Panc1 (cell line): ENCODE data around the gene PEX5L. TPM values are rescaled to one million over a fixed set of nuclear protein-coding genes. Genes with fewer than 3 reads are reported as not detected.
A peak's percentile ranks its signal among the peaks of the same experiment; 100 is the strongest.

Source experiments
- ATAC-seq: fragments of 200-7000 bp; cut with Tn5 transposase; 2 replicates; pipeline ENCODE4 v1.9.1; 2020; ENCODE audit warnings: mild to moderate bottlenecking, moderate library complexity
- BruUV-seq: library from RNA; stranded (reverse); fragments of 400-500 nt; replicated peaks from 2 replicates; lab custom pipeline; 2021; lab: Mats Ljungman, UMichigan
- CTCF ChIA-PET: fragments of 300-600 bp; sonication (Branson Sonifier 250); formaldehyde crosslinking; loops from one replicate; lab custom pipeline; 2022; ENCODE audit warnings: antibody characterized with exemption; lab: Charles Lee
- POLR2A ChIA-PET: fragments of 300-600 bp; sonication (Branson Sonifier 250); formaldehyde crosslinking; loops from one replicate; lab custom pipeline; 2022; ENCODE audit warnings: antibody characterized with exemption; lab: Charles Lee
- DNase-seq: peaks from one replicate; pipeline ENCODE4 v3.0.0-alpha.2; 2010; ENCODE audit warnings: low read depth, low spot score
- H3K27ac ChIP-seq: 2 replicates; pipeline ENCODE4 v1.5.1; 2011; ENCODE audit warnings: mild to moderate bottlenecking, low read length, inconsistent platforms
- H3K27me3 ChIP-seq: fragments of 200-500 bp; sonication (Bioruptor generic); 2 replicates; pipeline ENCODE4 v1.6.0; 2014; ENCODE audit warnings: low read length, inconsistent platforms; ENCODE audit not compliant: control insufficient read depth, insufficient read depth
- H3K36me3 ChIP-seq: fragments of 200-500 bp; sonication (Bioruptor generic); 2 replicates; pipeline ENCODE4 v1.5.1; 2014; ENCODE audit warnings: inconsistent platforms, mild to moderate bottlenecking, low read length, moderate library complexity; ENCODE audit not compliant: control insufficient read depth, insufficient read depth
- H3K4me1 ChIP-seq: 2 replicates; pipeline ENCODE4 v1.5.1; 2011; ENCODE audit warnings: inconsistent platforms, mild to moderate bottlenecking, low read length, moderate library complexity; ENCODE audit not compliant: control insufficient read depth, insufficient read depth
- H3K4me3 ChIP-seq, 2 experiments: 2 replicates each; pipeline ENCODE4 v1.5.1; 2011 to 2012; ENCODE audit warnings: low read depth in 2 of 2, low read length in 2 of 2, mild to moderate bottlenecking in 2 of 2, inconsistent platforms in 1 of 2, moderate library complexity in 1 of 2
- H3K9me3 ChIP-seq: fragments of 200-500 bp; sonication (Bioruptor generic); 2 replicates; pipeline ENCODE4 v1.5.1; 2014; ENCODE audit warnings: low read depth, mild to moderate bottlenecking, inconsistent platforms, low read length, moderate library complexity; ENCODE audit not compliant: control insufficient read depth, insufficient read depth
- POLR2AphosphoS5 ChIP-seq: IDR thresholded peaks from 2 replicates; pipeline ENCODE4 v1.6.1; 2012; ENCODE audit warnings: mild to moderate bottlenecking, low read depth, low read length, moderate library complexity
- SIN3A ChIP-seq: IDR thresholded peaks from 2 replicates; pipeline ENCODE4 v1.6.1; 2012; ENCODE audit warnings: low read depth, mild to moderate bottlenecking, low read length, moderate library complexity, borderline replicate concordance; ENCODE audit not compliant: insufficient read depth
- TCF7L2 ChIP-seq: IDR thresholded peaks from 2 replicates; pipeline ENCODE4 v1.6.1; 2011; ENCODE audit warnings: mild to moderate bottlenecking, low read depth, low read length, inconsistent platforms
- in situ Hi-C: cut with HindIII; loops from 2 replicates; pipeline ENCODE4 v1.10.0; 2016; ENCODE audit warnings: low sequenced_read_pairs, low pct_unique_long_range_greater_than_20kb
- intact Hi-C: fragments of 100-400 bp; cut with micrococcal nuclease; formaldehyde crosslinking; loops from one replicate; pipeline ENCODE4 v1.10.0; 2022; ENCODE audit not compliant: unreplicated experiment
- total RNA-seq: library from RNA; stranded (reverse); gene quantifications from one replicate; pipeline ENCODE4 v1.2.1, GENCODE V29; 2021; ENCODE audit not compliant: unreplicated experiment
- TF ChIP-seq, protein P1 (sequence below): fragments of 450-650 bp; IDR thresholded peaks from 2 replicates; pipeline ENCODE4 v1.5.1; 2017; ENCODE audit warnings: mild to moderate bottlenecking
- TF ChIP-seq, protein P2 (sequence below), 2 experiments: IDR thresholded peaks; 2 replicates each; pipeline ENCODE4 v1.6.1; 2011 to 2012; ENCODE audit warnings: low read depth in 2 of 2, control low read depth in 1 of 2, low read length in 1 of 2, mild to moderate bottlenecking in 1 of 2, moderate library complexity in 1 of 2; ENCODE audit not compliant: insufficient read depth in 1 of 2

The PEX5L gene
- total RNA-seq, 1 experiment from 2014 or later = 0.23 TPM

DNA sequence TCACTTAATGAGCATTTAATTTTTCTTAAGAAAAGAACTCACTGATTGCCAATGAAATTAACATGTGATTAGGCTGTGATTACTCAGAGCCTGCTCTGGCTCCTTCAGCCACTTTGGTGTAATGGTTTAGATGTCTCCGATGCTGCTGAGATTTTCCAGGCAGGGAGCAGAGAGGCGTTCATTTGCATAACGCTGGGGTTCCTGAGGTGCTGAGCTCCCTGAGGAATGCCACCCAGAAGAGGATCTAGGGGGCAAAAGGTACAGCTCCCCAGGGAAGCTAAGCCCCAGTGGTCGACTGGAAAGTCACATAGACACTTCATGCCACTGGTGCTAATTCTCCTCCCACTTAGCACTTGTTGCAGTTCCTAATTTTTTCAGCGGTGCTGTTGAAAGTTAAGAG is 264.4 kb downstream of the PEX5L start:
- ATAC-seq = no peak
- no TSS peak for BruUV-seq
- Histone ChIP-seq H3K4me3 (no peak overlapping the region), H3K4me1 (no peaks in the 10 kb centered on the region), H3K9me3 (no peaks in the 10 kb centered on the region), H3K36me3 (no peaks in the 10 kb centered on the region), H3K27me3 (no peaks in the 10 kb centered on the region), H3K27ac (no peak overlapping the region)
- ChIA-PET CTCF (no interaction called here), POLR2A (no interaction called here)
- intact Hi-C loops (no loop called here), in situ Hi-C loops (no loop called here)
- TF ChIP-seq TCF7L2 = no peak
- TF ChIP-seq, protein P1, sequence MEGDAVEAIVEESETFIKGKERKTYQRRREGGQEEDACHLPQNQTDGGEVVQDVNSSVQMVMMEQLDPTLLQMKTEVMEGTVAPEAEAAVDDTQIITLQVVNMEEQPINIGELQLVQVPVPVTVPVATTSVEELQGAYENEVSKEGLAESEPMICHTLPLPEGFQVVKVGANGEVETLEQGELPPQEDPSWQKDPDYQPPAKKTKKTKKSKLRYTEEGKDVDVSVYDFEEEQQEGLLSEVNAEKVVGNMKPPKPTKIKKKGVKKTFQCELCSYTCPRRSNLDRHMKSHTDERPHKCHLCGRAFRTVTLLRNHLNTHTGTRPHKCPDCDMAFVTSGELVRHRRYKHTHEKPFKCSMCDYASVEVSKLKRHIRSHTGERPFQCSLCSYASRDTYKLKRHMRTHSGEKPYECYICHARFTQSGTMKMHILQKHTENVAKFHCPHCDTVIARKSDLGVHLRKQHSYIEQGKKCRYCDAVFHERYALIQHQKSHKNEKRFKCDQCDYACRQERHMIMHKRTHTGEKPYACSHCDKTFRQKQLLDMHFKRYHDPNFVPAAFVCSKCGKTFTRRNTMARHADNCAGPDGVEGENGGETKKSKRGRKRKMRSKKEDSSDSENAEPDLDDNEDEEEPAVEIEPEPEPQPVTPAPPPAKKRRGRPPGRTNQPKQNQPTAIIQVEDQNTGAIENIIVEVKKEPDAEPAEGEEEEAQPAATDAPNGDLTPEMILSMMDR = no peak
- TF ChIP-seq POLR2AphosphoS5 = no peak
- TF ChIP-seq, protein P2, sequence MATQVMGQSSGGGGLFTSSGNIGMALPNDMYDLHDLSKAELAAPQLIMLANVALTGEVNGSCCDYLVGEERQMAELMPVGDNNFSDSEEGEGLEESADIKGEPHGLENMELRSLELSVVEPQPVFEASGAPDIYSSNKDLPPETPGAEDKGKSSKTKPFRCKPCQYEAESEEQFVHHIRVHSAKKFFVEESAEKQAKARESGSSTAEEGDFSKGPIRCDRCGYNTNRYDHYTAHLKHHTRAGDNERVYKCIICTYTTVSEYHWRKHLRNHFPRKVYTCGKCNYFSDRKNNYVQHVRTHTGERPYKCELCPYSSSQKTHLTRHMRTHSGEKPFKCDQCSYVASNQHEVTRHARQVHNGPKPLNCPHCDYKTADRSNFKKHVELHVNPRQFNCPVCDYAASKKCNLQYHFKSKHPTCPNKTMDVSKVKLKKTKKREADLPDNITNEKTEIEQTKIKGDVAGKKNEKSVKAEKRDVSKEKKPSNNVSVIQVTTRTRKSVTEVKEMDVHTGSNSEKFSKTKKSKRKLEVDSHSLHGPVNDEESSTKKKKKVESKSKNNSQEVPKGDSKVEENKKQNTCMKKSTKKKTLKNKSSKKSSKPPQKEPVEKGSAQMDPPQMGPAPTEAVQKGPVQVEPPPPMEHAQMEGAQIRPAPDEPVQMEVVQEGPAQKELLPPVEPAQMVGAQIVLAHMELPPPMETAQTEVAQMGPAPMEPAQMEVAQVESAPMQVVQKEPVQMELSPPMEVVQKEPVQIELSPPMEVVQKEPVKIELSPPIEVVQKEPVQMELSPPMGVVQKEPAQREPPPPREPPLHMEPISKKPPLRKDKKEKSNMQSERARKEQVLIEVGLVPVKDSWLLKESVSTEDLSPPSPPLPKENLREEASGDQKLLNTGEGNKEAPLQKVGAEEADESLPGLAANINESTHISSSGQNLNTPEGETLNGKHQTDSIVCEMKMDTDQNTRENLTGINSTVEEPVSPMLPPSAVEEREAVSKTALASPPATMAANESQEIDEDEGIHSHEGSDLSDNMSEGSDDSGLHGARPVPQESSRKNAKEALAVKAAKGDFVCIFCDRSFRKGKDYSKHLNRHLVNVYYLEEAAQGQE (IDR thresholded peaks at IDR 0.05; ENCODE audit: insufficient read depth in 1 of 2, low read depth in 2 of 2, low read length in 1 of 2) = no peak
- no peak for TF ChIP-seq SIN3A
- DNase-seq = no peak

DNA sequence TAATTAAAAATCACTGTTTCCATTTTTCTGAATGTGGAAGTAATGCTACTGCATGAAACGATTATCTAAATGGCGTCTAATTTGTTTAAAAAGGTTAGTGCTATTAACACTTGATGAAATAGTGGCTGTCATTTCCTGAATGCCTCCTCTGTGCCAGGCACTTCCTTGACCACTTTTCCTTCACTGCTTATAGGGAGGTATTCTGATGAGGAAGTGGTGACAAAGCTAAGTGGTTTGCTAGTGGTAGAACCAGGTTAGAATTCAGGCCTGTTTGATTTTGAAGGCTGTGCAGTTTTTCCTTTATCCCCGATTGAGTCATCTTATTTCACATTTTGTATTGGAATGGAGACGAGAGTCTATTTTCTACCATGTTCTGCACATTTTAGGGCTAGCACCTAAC is 264.9 kb downstream of the PEX5L start:
- no peaks in the 10 kb centered on the region for H3K27me3 ChIP-seq
- POLR2A ChIA-PET = no interaction called here
- TF ChIP-seq SIN3A (no peak), POLR2AphosphoS5 (no peak), TCF7L2 (no peak)
- TF ChIP-seq, protein P1 = no peak
- TF ChIP-seq, protein P2 (IDR thresholded peaks at IDR 0.05; ENCODE audit: insufficient read depth in 1 of 2, low read depth in 2 of 2, low read length in 1 of 2) = no peak

More for the DNA sequence above, 264.9 kb downstream of the PEX5L start:
- CTCF ChIA-PET = no interaction called here
- Histone ChIP-seq H3K27ac (no peak overlapping the region), H3K36me3 (no peaks in the 10 kb centered on the region), H3K4me3 (no peak overlapping the region), H3K4me1 (no peaks in the 10 kb centered on the region), H3K9me3 (no peaks in the 10 kb centered on the region)
- ATAC-seq (no peak), DNase-seq (no peak)
- intact Hi-C loops (no loop called here), in situ Hi-C loops (no loop called here)
- BruUV-seq = TSS peak; percentile 21
